Liver (tissue), 9 donors: ENCODE measurements around the gene ZNF28. TPM values are rescaled to one million over a fixed set of nuclear protein-coding genes. Genes with fewer than 3 reads are reported as not detected.
A peak's percentile ranks its signal among the peaks of the same experiment; 100 is the strongest.
"Not testable (repeated sequence)": the region's sequence is repeated elsewhere in the genome, so short reads cannot be mapped to it uniquely, and the experiment has no call there.

Source experiments
- DNase-seq: peaks from one replicate; pipeline ENCODE4 v3.0.0-alpha.2; 2017; ENCODE audit warnings: low spot score
- H3K27ac ChIP-seq, 2 donors: one replicate each; pipeline ENCODE4 v1.7.0; 2013; ENCODE audit warnings: inconsistent platforms in 2 of 2, low read length in 2 of 2, control low read depth in 1 of 2, low read depth in 1 of 2, mild to moderate bottlenecking in 1 of 2
- H3K27me3 ChIP-seq, 4 donors: one replicate each; pipeline versions ENCODE4 v1.6.1 to v1.7.0; 2013; ENCODE audit warnings: low read length in 3 of 4, inconsistent platforms in 1 of 4, mild to moderate bottlenecking in 1 of 4, moderate library complexity in 1 of 4; ENCODE audit not compliant: control insufficient read depth in 4 of 4, insufficient read depth in 4 of 4
- H3K36me3 ChIP-seq, 4 donors: one replicate each; pipeline versions ENCODE4 v1.6.1 to v1.7.0; 2013; ENCODE audit warnings: low read length in 3 of 4, mild to moderate bottlenecking in 3 of 4, low read depth in 1 of 4, moderate library complexity in 1 of 4; ENCODE audit not compliant: control insufficient read depth in 4 of 4, insufficient read depth in 3 of 4
- H3K4me1 ChIP-seq, 4 donors: one replicate each; pipeline versions ENCODE4 v1.6.1 to v1.7.0; 2013; ENCODE audit warnings: low read length in 3 of 4, mild to moderate bottlenecking in 3 of 4, moderate library complexity in 1 of 4; ENCODE audit not compliant: control insufficient read depth in 4 of 4, insufficient read depth in 4 of 4
- H3K4me3 ChIP-seq, 3 donors: one replicate each; pipeline versions ENCODE4 v1.6.1 to v1.7.0; 2013; ENCODE audit warnings: low read length in 3 of 3, control low read depth in 1 of 3, low read depth in 1 of 3, mild to moderate bottlenecking in 1 of 3
- H3K9ac ChIP-seq, 2 donors: one replicate each; pipeline ENCODE4 v1.7.0; 2013; ENCODE audit warnings: low read length in 2 of 2, mild to moderate bottlenecking in 2 of 2, moderate library complexity in 2 of 2, control low read depth in 1 of 2, low read depth in 1 of 2
- H3K9me3 ChIP-seq, 4 donors: one replicate each; pipeline versions ENCODE4 v1.6.1 to v1.7.0; 2013; ENCODE audit warnings: low read length in 3 of 4; ENCODE audit not compliant: control insufficient read depth in 4 of 4
- ATF3 ChIP-seq: IDR thresholded peaks from 2 replicates; pipeline ENCODE4 v1.6.1; 2016; ENCODE audit warnings: antibody characterized with exemption
- CTCF ChIP-seq: fragments of 150-350 bp; IDR thresholded peaks from 2 replicates; pipeline ENCODE4 v1.5.1; 2017; ENCODE audit warnings: improper control_type of control experiment, low read depth, low read length; ENCODE audit not compliant: missing input control
- EGR1 ChIP-seq, 2 donors: IDR thresholded peaks; 2 replicates each; pipeline ENCODE4 v1.6.1; 2016 to 2018; ENCODE audit warnings: antibody characterized with exemption in 2 of 2, low read depth in 2 of 2
- FOXA1 ChIP-seq: IDR thresholded peaks from 2 replicates; pipeline ENCODE4 v1.6.1; 2016; ENCODE audit warnings: antibody characterized with exemption
- FOXA2 ChIP-seq: IDR thresholded peaks from 2 replicates; pipeline ENCODE4 v1.6.1; 2016; ENCODE audit warnings: antibody characterized with exemption
- GABPA ChIP-seq, 2 donors: IDR thresholded peaks in 1 of 2; conservative IDR thresholded peaks in 1 of 2; 2 replicates each; pipeline ENCODE4 v1.6.1; 2016; ENCODE audit warnings: antibody characterized with exemption in 2 of 2, mild to moderate bottlenecking in 1 of 2, moderate library complexity in 1 of 2
- HNF4A ChIP-seq, 2 donors: conservative IDR thresholded peaks; 2 replicates each; pipeline ENCODE4 v1.6.1; 2016; ENCODE audit warnings: antibody characterized with exemption in 2 of 2, mild to moderate bottlenecking in 2 of 2
- HNF4G ChIP-seq: IDR thresholded peaks from 2 replicates; pipeline ENCODE4 v1.6.1; 2016; ENCODE audit warnings: antibody characterized with exemption
- JUND ChIP-seq, 2 donors: IDR thresholded peaks; 2 replicates each; pipeline ENCODE4 v1.6.1; 2016; ENCODE audit warnings: antibody characterized with exemption in 2 of 2
- MAX ChIP-seq: IDR thresholded peaks from 2 replicates; pipeline ENCODE4 v1.6.1; 2016; ENCODE audit warnings: antibody characterized with exemption
- NR2F2 ChIP-seq: IDR thresholded peaks from 2 replicates; pipeline ENCODE4 v1.6.1; 2016; ENCODE audit warnings: antibody characterized with exemption
- RAD21 ChIP-seq, 2 donors: IDR thresholded peaks; 2 replicates each; pipeline ENCODE4 v1.6.1; 2016; ENCODE audit warnings: antibody characterized with exemption in 2 of 2, mild to moderate bottlenecking in 2 of 2
- REST ChIP-seq: IDR thresholded peaks from 2 replicates; pipeline ENCODE4 v1.6.1; 2016; ENCODE audit warnings: antibody characterized with exemption, mild to moderate bottlenecking
- RXRA ChIP-seq, 2 donors: IDR thresholded peaks; 2 replicates each; pipeline ENCODE4 v1.6.1; 2017 to 2018; ENCODE audit warnings: antibody characterized with exemption in 2 of 2, mild to moderate bottlenecking in 1 of 2
- SP1 ChIP-seq: IDR thresholded peaks from 2 replicates; pipeline ENCODE4 v1.6.1; 2018; ENCODE audit warnings: antibody characterized with exemption, mild to moderate bottlenecking
- TAF1 ChIP-seq: conservative IDR thresholded peaks from 2 replicates; pipeline ENCODE4 v1.6.1; 2016; ENCODE audit warnings: antibody characterized with exemption, mild to moderate bottlenecking
- ZBTB33 ChIP-seq: IDR thresholded peaks from 2 replicates; pipeline ENCODE4 v1.6.1; 2016; ENCODE audit warnings: antibody characterized with exemption
- WGBS: extraction: QIAGEN DNeasy Blood & Tissue Kit; methylation state at CpG from one replicate; pipeline ENCODE4 v1.1.7; 2013; 5-methylcytosine and 5-hydroxymethylcytosine counted together
- polyA plus RNA-seq, 2 donors: library from polyadenylated mRNA; stranded (reverse) in 1 of 2; unstranded in 1 of 2; fragments of 200-250 nt in 1 of 2; fragments of >200 nt in 1 of 2; fragmentation: Nextera tagmentation in 1 of 2; extraction: Ambion mirVana in 1 of 2; gene quantifications; one replicate each; pipeline versions ENCODE4 v1.2.1 to v1.2.3, GENCODE V29; 2013 to 2015
- total RNA-seq, 2 donors: library from RNA; depleted of rRNA; stranded (reverse); fragments of >200 nt; gene quantifications; one replicate each; pipeline ENCODE4 v1.2.3, GENCODE V29; 2014
- donor health status: healthy.
- donor health status: healthy.
- donor health status: healthy.
- donor health status: healthy.
- donor health status: healthy.

ZNF28 gene
- total and polyA plus RNA-seq, 4 donors = 1.0 to 11.5 (median 3.8) TPM

- WGBS = 94% methylated on average over 12 of the region's 12 CpGs
- H3K9ac ChIP-seq = no peak overlapping the region
- peaks cover 0 to 19% (median 10%) of the 10 kb centered on the region in 4 donors for H3K9me3 ChIP-seq
- H3K4me1 ChIP-seq = no peaks in the 10 kb centered on the region
- no peak overlapping the region for H3K27ac ChIP-seq
- TF ChIP-seq FOXA1 (no peak), ATF3 (no peak), HNF4A (conservative IDR thresholded peaks at IDR 0.05) (no peak), SP1 (no peak), TAF1 (no peak), RXRA (IDR thresholded peaks at IDR 0.05) (no peak), ZBTB33 (no peak), EGR1 (IDR thresholded peaks at IDR 0.05; ENCODE audit: low read depth in 2 of 2) (no peak), RAD21 (IDR thresholded peaks at IDR 0.05) (no peak), JUND (IDR thresholded peaks at IDR 0.05) (no peak), GABPA (IDR thresholded peaks at IDR 0.05 in 1 of 2, conservative IDR thresholded peaks at IDR 0.05 in 1 of 2) (no peak), MAX (no peak), HNF4G (no peak), FOXA2 (no peak), REST (no peak), NR2F2 (no peak), CTCF (no peak)
- no peaks in the 10 kb centered on the region for H3K27me3 ChIP-seq
- H3K4me3 ChIP-seq = no peak overlapping the region
- no peaks in the 10 kb centered on the region for H3K36me3 ChIP-seq
- no peak for DNase-seq
Measured at GRCh38 chr19:52823676-52824075, 2.2 kb upstream of the ZNF28 start.

GRCh38 chr19:52820472-52821203 lies 795 bp downstream of the ZNF28 start:
- H3K4me3 ChIP-seq = peak overlapping the region in 2 of 3 donors; percentile 40 to 53
- H3K4me1 ChIP-seq, H3K36me3 ChIP-seq, H3K9ac ChIP-seq, H3K27me3 ChIP-seq, H3K27ac ChIP-seq: not testable (repeated sequence)
- DNase-seq = peak; percentile 39
- peaks cover 2 to 11% (median 6%) of the 10 kb centered on the region in 4 donors for H3K9me3 ChIP-seq
- WGBS = 12% methylated on average over 19 of the region's 19 CpGs
